HG02588 (cell line): ENCODE results near the gene RGS6.

ENCODE experiments used
- ATAC-seq: cut with Tn5 transposase; IDR thresholded peaks from one replicate; pipeline ENCODE4 v1.9.1; 2021; ENCODE audit warnings: mild to moderate bottlenecking, moderate library complexity; ENCODE audit not compliant: unreplicated experiment

Gene RGS6

DNA sequence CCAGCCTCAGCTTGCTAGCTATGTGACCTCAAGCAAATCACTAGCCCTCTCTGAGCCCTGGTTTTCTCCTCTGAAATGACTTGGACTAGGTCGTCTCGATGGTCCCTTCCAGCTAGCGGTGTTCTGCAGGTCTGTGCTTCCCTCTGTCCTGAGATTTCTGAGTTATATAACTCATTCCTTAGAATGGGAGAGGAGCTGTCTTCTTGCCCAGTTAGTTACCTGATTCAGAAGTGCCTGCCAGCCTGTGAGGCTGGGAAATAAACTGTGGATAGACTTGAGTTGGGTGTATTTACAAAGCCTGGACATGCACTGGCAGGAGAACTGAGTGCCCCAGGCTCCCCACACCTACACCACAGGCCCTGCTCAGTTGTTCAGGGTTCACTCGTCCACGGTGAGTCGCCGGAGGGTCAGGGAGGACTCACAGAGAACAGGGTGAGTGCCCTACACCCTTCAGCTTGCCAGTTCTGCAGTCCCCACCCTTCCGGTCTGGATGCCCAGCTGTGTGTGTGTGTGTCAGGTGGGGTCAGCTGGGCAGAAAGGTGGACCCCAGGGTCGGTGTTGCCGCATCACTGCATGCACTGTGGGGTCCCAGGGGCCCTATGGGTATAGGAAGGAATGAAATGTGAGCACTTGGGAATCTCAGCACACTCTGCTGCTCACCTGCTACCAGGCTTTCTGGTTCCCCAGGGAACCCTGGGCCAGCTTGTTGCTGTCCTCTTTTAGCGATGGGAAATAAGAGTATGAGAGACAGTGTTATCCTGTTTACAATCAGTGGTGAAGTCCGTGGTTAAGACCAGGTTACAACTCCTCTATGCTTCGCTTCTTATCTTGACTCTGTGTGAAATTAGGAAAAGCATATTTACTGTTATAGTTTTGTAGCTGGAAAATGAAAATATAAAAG, 613.4 kb downstream of the RGS6 start:
- no peak for ATAC-seq

DNA sequence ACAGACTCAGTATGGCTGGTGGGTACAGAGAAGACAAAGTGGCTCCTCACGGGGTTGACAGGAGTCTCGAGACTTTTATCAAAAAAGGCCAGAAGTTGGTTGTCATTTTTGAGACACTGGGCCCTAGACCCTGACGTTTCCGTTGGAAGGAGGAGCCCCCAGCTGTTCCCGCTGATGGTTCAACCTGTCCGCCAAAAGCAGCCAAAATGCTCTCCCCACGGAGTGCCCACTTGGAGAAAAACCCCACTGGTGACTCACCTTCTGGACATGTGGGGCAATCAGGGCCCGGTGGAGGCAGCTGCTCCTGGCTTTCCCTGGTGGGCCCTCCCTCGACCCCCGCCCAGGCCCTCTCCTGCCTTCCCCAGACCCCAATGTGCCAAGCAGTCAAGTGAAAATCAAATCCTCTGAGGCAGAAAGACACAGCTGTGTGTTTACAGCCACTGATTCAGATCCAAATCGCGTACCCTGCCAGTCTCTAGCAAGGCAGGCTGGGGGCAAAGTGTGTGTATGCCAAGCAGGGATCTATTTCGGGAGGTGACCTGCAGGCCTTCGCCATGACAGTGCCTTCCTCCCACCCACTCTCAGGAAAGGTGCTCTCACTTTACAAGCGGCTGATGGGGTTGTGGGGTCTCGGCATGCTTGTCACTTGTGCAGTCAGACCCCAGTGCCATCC, 614.3 kb downstream of the RGS6 start:
- no peak for ATAC-seq

- no peak for ATAC-seq
Observed at GRCh38 chr14:72547999-72548398, 615.8 kb downstream of the RGS6 start.

GRCh38 chr14:72549026-72549425, 616.8 kb downstream of the RGS6 start:
- ATAC-seq: no peak

DNA sequence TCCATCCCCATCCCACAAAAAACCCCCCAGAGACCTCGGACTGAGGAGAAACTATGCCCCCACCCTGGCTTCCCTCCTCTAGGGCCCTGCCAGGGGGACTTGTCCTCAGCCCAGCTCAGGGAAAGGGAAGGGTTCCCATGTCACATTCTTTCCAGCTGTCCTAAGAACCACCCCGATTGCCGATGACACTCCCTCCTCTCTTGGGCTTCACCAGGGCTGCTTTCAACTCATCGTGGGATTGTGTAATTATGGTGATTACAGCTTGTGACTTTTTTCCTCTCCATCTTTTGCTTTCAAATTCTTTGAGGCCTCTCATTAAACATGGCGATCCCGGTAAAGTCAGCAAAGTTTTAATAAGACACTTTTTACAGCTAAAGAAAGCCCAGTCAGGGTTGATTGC, 617.6 kb downstream of the RGS6 start:
- no peak for ATAC-seq

DNA sequence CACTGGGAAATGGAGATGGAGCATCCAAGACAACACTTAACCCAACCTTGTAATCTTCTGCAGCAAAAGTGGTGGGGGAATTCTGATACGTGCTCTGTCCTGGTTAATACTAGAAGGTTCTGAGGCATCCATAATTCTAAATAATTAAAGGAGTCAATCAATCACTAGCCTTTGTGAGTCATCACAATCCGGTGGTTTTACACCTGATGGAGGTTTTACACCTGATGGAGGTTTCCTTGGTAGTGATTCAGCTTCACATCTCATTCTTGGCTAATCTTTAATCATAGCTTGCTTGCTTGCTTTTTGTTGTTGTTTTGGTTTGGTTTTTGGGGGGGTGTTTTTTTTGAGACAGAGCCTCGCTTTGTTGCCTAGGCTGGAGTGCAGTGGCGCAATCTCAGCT, 618.3 kb downstream of the RGS6 start:
- ATAC-seq: no peak

DNA sequence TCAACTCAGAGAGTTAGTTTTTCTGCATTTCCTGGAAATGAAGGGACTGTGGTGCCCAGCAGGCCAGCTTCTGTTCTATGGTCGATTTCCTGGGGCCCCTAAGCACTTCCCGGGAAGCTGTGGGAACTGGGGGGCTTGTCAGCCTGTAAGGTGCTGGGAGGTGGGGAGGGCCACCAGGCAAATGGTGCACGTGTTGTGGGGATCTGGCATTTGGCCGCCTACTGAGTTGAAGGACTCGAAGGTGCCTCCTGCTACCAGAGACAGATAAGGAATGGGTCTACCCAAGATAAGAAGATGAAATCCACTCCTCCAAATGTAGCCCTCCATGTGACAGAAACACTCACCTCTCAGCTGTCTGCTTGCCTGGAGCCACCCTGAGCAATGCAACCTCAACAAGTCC, 620.0 kb downstream of the RGS6 start:
- no peak for ATAC-seq

GRCh38 chr14:72553161-72553560, 620.9 kb downstream of the RGS6 start:
- ATAC-seq: no peak

GRCh38 chr14:72553656-72554055, 621.4 kb downstream of the RGS6 start:
- ATAC-seq: no peak

- ATAC-seq: no peak
Observed at GRCh38 chr14:72554401-72554800, 622.2 kb downstream of the RGS6 start.

- no peak for ATAC-seq
Observed at GRCh38 chr14:72554994-72555608, 622.9 kb downstream of the RGS6 start.

DNA sequence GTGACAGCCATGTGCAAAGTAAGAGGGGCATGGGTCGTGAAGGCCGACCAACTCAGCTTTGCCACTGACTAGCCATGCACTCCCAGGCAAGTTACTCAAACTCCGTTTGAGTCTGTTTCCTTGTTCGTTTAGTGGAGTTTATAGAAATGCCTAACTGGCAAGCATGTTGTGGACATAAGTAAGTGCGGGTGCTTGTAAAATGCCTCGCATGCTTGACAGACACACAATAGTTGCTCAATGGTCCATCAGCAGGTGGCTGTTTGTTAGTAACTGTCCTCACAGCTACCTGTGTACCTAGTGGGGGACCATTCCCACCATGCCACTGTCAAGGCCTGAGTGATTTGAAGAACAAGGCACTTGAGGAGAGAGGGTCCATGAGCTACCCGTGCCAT, 623.4 kb downstream of the RGS6 start:
- ATAC-seq: no peak

GRCh38 chr14:72557671-72558070, 625.4 kb downstream of the RGS6 start:
- ATAC-seq: no peak

GRCh38 chr14:72558721-72559120, 626.5 kb downstream of the RGS6 start:
- no peak for ATAC-seq

- ATAC-seq: no peak
Observed at GRCh38 chr14:72559202-72559601, 627.0 kb downstream of the RGS6 start.

- no peak for ATAC-seq
Observed at GRCh38 chr14:72559669-72560255, 627.5 kb downstream of the RGS6 start.

DNA sequence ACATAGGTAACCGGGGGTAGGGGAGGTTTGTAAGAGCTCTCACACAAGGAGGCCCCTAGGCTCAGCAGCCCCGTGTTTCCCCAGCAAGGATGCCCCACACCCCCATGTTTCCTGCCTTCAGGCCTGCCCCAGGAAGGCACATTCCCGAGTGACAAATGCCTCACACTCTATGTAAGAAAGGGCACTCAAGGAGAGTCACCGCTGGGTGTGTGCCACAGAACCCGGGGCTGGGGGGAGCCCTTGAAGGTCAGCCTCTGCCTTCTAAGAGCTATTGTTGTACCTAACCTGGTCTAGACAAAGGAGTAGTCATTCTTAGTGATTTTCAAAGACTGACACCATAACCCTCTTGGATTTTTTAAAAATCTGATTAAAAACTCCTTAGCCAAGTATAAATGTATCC, 628.1 kb downstream of the RGS6 start:
- no peak for ATAC-seq

- ATAC-seq: no peak
Observed at GRCh38 chr14:72560889-72561493, 628.8 kb downstream of the RGS6 start.

DNA sequence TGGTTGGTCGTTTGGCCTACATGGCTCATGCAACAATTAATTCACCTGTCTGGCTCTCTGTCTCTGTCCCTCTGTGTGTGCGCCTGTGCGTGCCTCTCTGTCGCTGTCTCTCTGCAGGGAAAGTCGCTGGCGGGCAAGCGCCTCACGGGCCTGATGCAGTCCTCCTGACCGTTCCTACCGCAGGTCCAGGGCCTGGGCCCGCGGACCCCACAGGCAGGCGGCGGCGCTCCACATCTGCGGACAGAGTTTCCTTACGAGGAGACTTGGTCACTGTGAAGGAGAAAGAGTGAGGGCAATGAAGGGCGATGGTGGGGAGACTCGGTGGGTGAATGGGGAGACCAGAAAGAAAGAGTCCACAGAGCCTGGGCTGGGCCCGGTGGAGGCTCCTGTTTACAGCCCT, 630.1 kb downstream of the RGS6 start:
- ATAC-seq: no peak

GRCh38 chr14:72563676-72564075, 631.4 kb downstream of the RGS6 start:
- ATAC-seq: no peak

- no peak for ATAC-seq
Observed at GRCh38 chr14:72565149-72565559, 632.9 kb downstream of the RGS6 start.
